ENCODE measurements around the gene GALNT10.

DNA sequence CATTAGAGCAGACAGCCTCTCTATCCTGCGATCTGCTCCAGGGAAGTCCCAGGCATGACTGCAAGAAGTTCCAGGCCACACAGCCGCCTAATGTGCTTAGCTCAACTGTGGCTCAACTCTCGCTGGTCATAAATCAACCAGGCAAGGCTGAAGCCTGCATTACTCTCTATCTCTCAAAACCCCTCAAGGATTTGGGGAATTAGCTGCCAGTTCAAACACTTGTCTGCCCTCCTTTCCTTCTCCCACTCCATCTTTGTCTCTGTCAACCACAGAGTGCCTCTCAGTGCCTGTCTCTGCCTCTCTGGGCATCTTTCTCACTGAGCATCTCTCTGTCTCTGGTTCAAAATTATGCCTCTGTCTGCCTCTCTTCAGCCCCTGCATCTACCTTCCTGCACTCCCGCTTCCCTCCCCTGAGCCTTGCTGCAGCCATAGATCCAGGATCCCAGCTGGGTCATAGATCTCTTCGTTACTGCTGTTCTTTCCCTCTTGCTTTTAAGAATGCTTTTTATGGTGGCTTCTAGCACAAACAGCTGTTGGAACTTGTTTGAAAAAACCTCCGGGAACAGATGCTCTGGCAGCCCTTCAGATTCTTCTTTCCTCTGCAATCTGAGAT lies 27.9 kb upstream of the GALNT10 start:
- no peak for TF ChIP-seq POLR2A (IDR thresholded peaks at IDR 0.05)
- TF ChIP-seq, protein P1, sequence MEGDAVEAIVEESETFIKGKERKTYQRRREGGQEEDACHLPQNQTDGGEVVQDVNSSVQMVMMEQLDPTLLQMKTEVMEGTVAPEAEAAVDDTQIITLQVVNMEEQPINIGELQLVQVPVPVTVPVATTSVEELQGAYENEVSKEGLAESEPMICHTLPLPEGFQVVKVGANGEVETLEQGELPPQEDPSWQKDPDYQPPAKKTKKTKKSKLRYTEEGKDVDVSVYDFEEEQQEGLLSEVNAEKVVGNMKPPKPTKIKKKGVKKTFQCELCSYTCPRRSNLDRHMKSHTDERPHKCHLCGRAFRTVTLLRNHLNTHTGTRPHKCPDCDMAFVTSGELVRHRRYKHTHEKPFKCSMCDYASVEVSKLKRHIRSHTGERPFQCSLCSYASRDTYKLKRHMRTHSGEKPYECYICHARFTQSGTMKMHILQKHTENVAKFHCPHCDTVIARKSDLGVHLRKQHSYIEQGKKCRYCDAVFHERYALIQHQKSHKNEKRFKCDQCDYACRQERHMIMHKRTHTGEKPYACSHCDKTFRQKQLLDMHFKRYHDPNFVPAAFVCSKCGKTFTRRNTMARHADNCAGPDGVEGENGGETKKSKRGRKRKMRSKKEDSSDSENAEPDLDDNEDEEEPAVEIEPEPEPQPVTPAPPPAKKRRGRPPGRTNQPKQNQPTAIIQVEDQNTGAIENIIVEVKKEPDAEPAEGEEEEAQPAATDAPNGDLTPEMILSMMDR (IDR thresholded peaks at IDR 0.05): no peak
